ENCODE results near the gene RBM6.

The RBM6 gene

GRCh38 chr3:50095352-50095998 is 155.5 kb downstream of the RBM6 start:
- DNase-seq (ENCODE audit: low spot score) = peak; percentile 21

- no peak for DNase-seq (ENCODE audit: low spot score)
Observed at GRCh38 chr3:50100386-50100785, 160.4 kb downstream of the RBM6 start.

GRCh38 chr3:50100956-50101845 is 161.3 kb downstream of the RBM6 start:
- DNase-seq (ENCODE audit: low spot score) = no peak

GRCh38 chr3:50102558-50102957 is 162.6 kb downstream of the RBM6 start:
- no peak for DNase-seq (ENCODE audit: low spot score)

- DNase-seq (ENCODE audit: low spot score) = no peak
Observed at GRCh38 chr3:50111757-50112156, 171.8 kb downstream of the RBM6 start.

GRCh38 chr3:50112462-50112861 is 172.5 kb downstream of the RBM6 start:
- DNase-seq (ENCODE audit: low spot score) = no peak

- no peak for DNase-seq (ENCODE audit: low spot score)
Observed at GRCh38 chr3:50117120-50117519, 177.2 kb downstream of the RBM6 start.

- DNase-seq (ENCODE audit: low spot score) = no peak
Observed at GRCh38 chr3:50118237-50118636, 178.3 kb downstream of the RBM6 start.

GRCh38 chr3:50119786-50120185 is 179.8 kb downstream of the RBM6 start:
- no peak for DNase-seq (ENCODE audit: low spot score)

- DNase-seq (ENCODE audit: low spot score) = no peak
Observed at GRCh38 chr3:50120364-50121071, 180.6 kb downstream of the RBM6 start.

GRCh38 chr3:50121072-50122032 is 181.4 kb downstream of the RBM6 start:
- peak; percentile 93 for DNase-seq (ENCODE audit: low spot score)

- DNase-seq (ENCODE audit: low spot score) = no peak
Observed at GRCh38 chr3:50122071-50122470, 182.1 kb downstream of the RBM6 start.

GRCh38 chr3:50122661-50123391 is 182.9 kb downstream of the RBM6 start:
- no peak for DNase-seq (ENCODE audit: low spot score)

GRCh38 chr3:50123394-50124051 is 183.6 kb downstream of the RBM6 start:
- no peak for DNase-seq (ENCODE audit: low spot score)

GRCh38 chr3:50124052-50124799 is 184.3 kb downstream of the RBM6 start:
- no peak for DNase-seq (ENCODE audit: low spot score)

GRCh38 chr3:50124800-50125178 is 184.8 kb downstream of the RBM6 start:
- DNase-seq (ENCODE audit: low spot score) = no peak

GRCh38 chr3:50125541-50126286 is 185.8 kb downstream of the RBM6 start:
- no peak for DNase-seq (ENCODE audit: low spot score)

- no peak for DNase-seq (ENCODE audit: low spot score)
Observed at GRCh38 chr3:50126287-50127211, 186.6 kb downstream of the RBM6 start.

Measured in HuH-7 (cell line).